GM12892 (cell line): ENCODE results near the gene RNF207.

ENCODE experiments used
- POLR2A ChIP-seq: IDR thresholded peaks from 2 replicates; pipeline ENCODE4 v1.6.1; 2011; ENCODE audit warnings: low read depth, low read length, control low read depth
- POLR2AphosphoS5 ChIP-seq: IDR thresholded peaks from 2 replicates; pipeline ENCODE4 v1.6.1; 2011; ENCODE audit warnings: low read depth, low read length, control low read depth
- TAF1 ChIP-seq: IDR thresholded peaks from 2 replicates; pipeline ENCODE4 v1.6.1; 2011; ENCODE audit warnings: low read depth, mild to moderate bottlenecking, control low read depth, low read length, borderline replicate concordance

GRCh38 chr1:6163191-6163972 is 42.5 kb upstream of the RNF207 start:
- TF ChIP-seq POLR2A (no peak), TAF1 (no peak), POLR2AphosphoS5 (no peak)
